HAP-1 (cell line): ENCODE measurements around the gene COX8C.
"Not testable (repeated sequence)": the region's sequence is repeated elsewhere in the genome, so short reads cannot be mapped to it uniquely, and the experiment has no call there.

Experiments used
- DNase-seq, 2 experiments: peaks; one replicate each; pipeline ENCODE4 v3.0.0-alpha.2; 2016 to 2020; ENCODE audit warnings: low spot score in 2 of 2
- H3K27me3 ChIP-seq: fragments of 250-450 bp; sonication (Bioruptor Pico); 2 replicates; pipeline ENCODE4 v1.5.1; 2020; ENCODE audit warnings: low read depth, mild to moderate bottlenecking, moderate library complexity
- H3K36me3 ChIP-seq: fragments of 250-450 bp; sonication (Bioruptor Pico); replicated peaks from 2 replicates; pipeline ENCODE4 v1.5.1; 2020; ENCODE audit warnings: mild to moderate bottlenecking
- H3K4me1 ChIP-seq: fragments of 250-450 bp; sonication (Bioruptor Pico); 2 replicates; pipeline ENCODE4 v1.5.1; 2020; ENCODE audit warnings: mild to moderate bottlenecking
- H3K4me3 ChIP-seq: fragments of 250-450 bp; sonication (Bioruptor Pico); 2 replicates; pipeline ENCODE4 v1.5.1; 2020; ENCODE audit warnings: mild to moderate bottlenecking, moderate library complexity
- H3K9me3 ChIP-seq: fragments of 250-450 bp; sonication (Bioruptor Pico); 2 replicates; pipeline ENCODE4 v1.5.1; 2020; ENCODE audit warnings: mild to moderate bottlenecking, moderate library complexity
- in situ Hi-C: fragments of 300-500 bp; cut with MboI; formaldehyde crosslinking; loops from 3 replicates; pipeline ENCODE4 v1.14.3; 2020; ENCODE audit warnings: low sequenced_read_pairs, inconsistent platforms, mixed read lengths

COX8C gene

GRCh38 chr14:93368996-93369712, 22.2 kb downstream of the COX8C start:
- H3K27me3 ChIP-seq: no peaks in the 10 kb centered on the region
- no peaks in the 10 kb centered on the region for H3K4me1 ChIP-seq
- H3K4me3 ChIP-seq: no peak overlapping the region
- in situ Hi-C loops: no loop called here
- DNase-seq: no peak
- no peaks in the 10 kb centered on the region for H3K9me3 ChIP-seq
- no peaks in the 10 kb centered on the region for H3K36me3 ChIP-seq

DNA sequence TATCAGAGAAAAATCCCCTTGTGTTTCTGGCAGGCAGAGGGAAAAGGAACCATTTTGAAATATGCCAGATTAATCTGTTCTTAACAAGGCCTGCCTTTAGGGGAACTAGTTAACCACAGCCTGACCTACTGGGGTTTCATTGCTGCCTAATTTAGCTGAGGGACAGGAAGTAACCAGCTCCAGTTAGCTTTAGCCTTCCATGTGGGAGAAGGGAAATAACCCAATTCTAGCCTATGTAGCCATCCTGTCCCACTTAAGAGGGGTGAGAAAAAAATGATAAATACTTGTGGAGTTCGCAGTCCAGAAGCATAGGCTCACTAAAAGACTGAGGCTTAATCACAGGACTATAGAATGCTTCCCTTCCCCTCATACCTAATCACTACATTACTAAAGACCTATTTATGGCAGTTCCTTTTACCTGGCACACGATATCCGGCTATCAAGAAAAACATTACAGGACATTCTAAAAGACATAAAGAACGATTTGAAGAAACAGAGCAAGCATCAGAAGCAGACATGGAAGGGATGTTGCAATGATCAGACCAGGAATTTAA, 22.8 kb downstream of the COX8C start:
- DNase-seq: no peak
- Histone ChIP-seq H3K4me3 (no peak overlapping the region), H3K27me3 (no peaks in the 10 kb centered on the region), H3K9me3 (no peaks in the 10 kb centered on the region), H3K4me1 (no peaks in the 10 kb centered on the region), H3K36me3 (no peaks in the 10 kb centered on the region)
- in situ Hi-C loops: no loop called here

DNA sequence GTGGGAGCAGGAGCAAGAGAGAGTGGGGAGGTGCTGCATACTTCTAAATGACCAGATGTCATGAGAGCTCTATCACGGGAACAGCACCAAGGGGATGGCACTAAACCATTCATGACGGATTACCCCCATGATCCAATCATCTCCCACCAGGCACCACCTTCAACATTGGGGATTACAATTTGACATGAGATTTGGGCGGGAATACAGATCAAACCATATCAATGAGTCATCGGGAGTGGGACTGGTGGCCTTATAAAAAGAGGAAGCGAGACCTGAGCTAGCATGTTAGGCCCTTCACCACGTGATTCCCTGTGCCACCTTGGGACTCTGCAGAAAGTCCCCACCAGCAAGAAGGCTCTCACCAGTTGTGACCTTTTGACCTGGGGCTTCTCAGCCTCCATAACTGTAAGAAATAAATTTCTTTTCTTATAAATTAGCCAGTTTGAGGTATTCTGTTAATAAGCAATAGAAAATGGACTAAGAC, 28.7 kb downstream of the COX8C start:
- no peaks in the 10 kb centered on the region for H3K9me3 ChIP-seq
- DNase-seq: no peak
- H3K27me3 ChIP-seq: peaks cover 2% of the 10 kb centered on the region; the same call in 1 of the 2 replicates
- in situ Hi-C loops: no loop called here
- H3K36me3 ChIP-seq: no peaks in the 10 kb centered on the region
- no peaks in the 10 kb centered on the region for H3K4me1 ChIP-seq
- H3K4me3 ChIP-seq: no peak overlapping the region

GRCh38 chr14:93379831-93380230, 32.8 kb downstream of the COX8C start:
- no peak for DNase-seq
- Histone ChIP-seq H3K27me3 (peaks cover 4% of the 10 kb centered on the region; the same call in 1 of the 2 replicates), H3K36me3 (no peaks in the 10 kb centered on the region), H3K4me1 (no peaks in the 10 kb centered on the region), H3K4me3 (no peak overlapping the region), H3K9me3 (no peaks in the 10 kb centered on the region)
- in situ Hi-C loops: no loop called here

GRCh38 chr14:93381644-93382043, 34.7 kb downstream of the COX8C start:
- H3K36me3 ChIP-seq: no peaks in the 10 kb centered on the region
- H3K9me3 ChIP-seq: no peaks in the 10 kb centered on the region
- no peak overlapping the region for H3K4me3 ChIP-seq
- DNase-seq: no peak
- H3K27me3 ChIP-seq: peaks cover 9% of the 10 kb centered on the region; the same call in 1 of the 2 replicates
- in situ Hi-C loops: no loop called here
- H3K4me1 ChIP-seq: no peaks in the 10 kb centered on the region

GRCh38 chr14:93384256-93384655, 37.3 kb downstream of the COX8C start:
- H3K9me3 ChIP-seq, H3K4me1 ChIP-seq, in situ Hi-C loops, H3K36me3 ChIP-seq, H3K27me3 ChIP-seq, DNase-seq, H3K4me3 ChIP-seq: not testable (repeated sequence)

DNA sequence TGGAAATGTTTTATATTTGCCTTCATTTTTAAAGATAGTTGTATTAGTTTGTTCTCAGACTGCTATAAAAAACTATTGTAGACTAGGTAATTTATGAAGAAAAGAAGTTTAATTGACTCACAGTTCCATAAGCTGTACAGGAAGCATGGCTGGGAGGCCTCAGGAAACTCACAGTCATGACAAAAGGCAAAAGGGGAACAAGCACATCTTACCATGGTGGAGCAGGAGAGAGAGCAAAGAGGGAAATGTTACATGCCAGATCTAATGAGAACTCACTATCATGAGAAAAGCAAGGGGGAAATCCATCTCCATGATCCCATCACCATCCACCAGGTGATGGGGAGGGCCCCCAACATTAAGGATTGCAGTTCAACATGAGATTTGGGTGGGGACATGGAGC, 48.2 kb downstream of the COX8C start:
- in situ Hi-C loops: no loop called here

GRCh38 chr14:93396456-93396855, 49.5 kb downstream of the COX8C start:
- no peak for DNase-seq
- in situ Hi-C loops: no loop called here
- Histone ChIP-seq H3K36me3 (no peaks in the 10 kb centered on the region), H3K9me3 (no peaks in the 10 kb centered on the region; the same call in 1 of the 2 replicates), H3K4me1 (no peaks in the 10 kb centered on the region), H3K4me3 (no peak overlapping the region), H3K27me3 (peaks cover 5% of the 10 kb centered on the region; the same call in 1 of the 2 replicates)

More for the DNA sequence above, 48.2 kb downstream of the COX8C start:
- DNase-seq: no peak
- Histone ChIP-seq H3K9me3 (no peaks in the 10 kb centered on the region; the same call in 1 of the 2 replicates), H3K4me3 (no peak overlapping the region), H3K36me3 (no peaks in the 10 kb centered on the region), H3K27me3 (peaks cover 3% of the 10 kb centered on the region; the same call in 1 of the 2 replicates), H3K4me1 (no peaks in the 10 kb centered on the region)
